ENCODE measurements around the gene RASSF8. TPM values are rescaled to one million over a fixed set of nuclear protein-coding genes. Genes with fewer than 3 reads are reported as not detected.
A peak's percentile ranks its signal among the peaks of the same experiment; 100 is the strongest.

RASSF8 gene
- total and polyA plus RNA-seq, 2 donors (not counting 3 experiments of a cell fraction or from before 2014, with no cell fraction given), result 11.1 to 59.3 TPM

- Histone ChIP-seq H3K4me3 (replicated peaks in 1 of 3; ENCODE audit: insufficient read depth in 1 of 3, low read depth in 1 of 3, low read length in 3 of 3) (no peak overlapping the region), H3K9ac (replicated peaks; ENCODE audit: extremely low read depth, insufficient read depth, low read length) (no peak overlapping the region), H3K27me3 (ENCODE audit: control insufficient read depth in 2 of 2, insufficient read depth in 2 of 2, low read length in 2 of 2) (no peaks in the 10 kb centered on the region), H3K79me2 (ENCODE audit: control insufficient read depth, insufficient read depth, low read length) (peaks cover 86% of the 10 kb centered on the region), H3K36me3 (ENCODE audit: control insufficient read depth in 2 of 2, extremely low read depth in 1 of 2, insufficient read depth in 2 of 2, low read length in 2 of 2) (no peaks in the 10 kb centered on the region), H3K9me1 (replicated peaks; ENCODE audit: control insufficient read depth, extremely low read depth, insufficient read depth, low read length) (peaks cover 2% of the 10 kb centered on the region), H3K4me1 (ENCODE audit: control insufficient read depth, extremely low read depth, insufficient read depth, low read length) (peaks cover 21% of the 10 kb centered on the region), H2AFZ (ENCODE audit: low read depth, low read length) (no peak overlapping the region), H4K20me1 (replicated peaks; ENCODE audit: control insufficient read depth, extremely low read depth, insufficient read depth, low read length) (no peaks in the 10 kb centered on the region), H3K4me2 (ENCODE audit: insufficient read depth, low read length) (no peak overlapping the region), H3K27ac (ENCODE audit: insufficient read depth, low read depth, low read length) (peak overlapping the region; percentile 45), H3K9me3 (replicated peaks; ENCODE audit: control insufficient read depth, insufficient read depth, low read length) (no peaks in the 10 kb centered on the region)
- FAIRE-seq, result no peak
- intact Hi-C loops (cut with micrococcal nuclease) (no loop called here), dilution Hi-C loops (cut with MboI; ENCODE audit: extremely low pct_ligation_motif_present, low sequenced_read_pairs) (no loop called here)
- POLR2A ChIA-PET, result no interaction called here
- BruUV-seq (replicated peaks), result no TSS peak
- no peak for DNase-seq (ENCODE audit: low read depth, low spot score)
- TF ChIP-seq MAX (IDR thresholded peaks at IDR 0.05; ENCODE audit: insufficient read depth, insufficient read length) (no peak), FOS (IDR thresholded peaks at IDR 0.05; ENCODE audit: borderline replicate concordance, insufficient read depth, low read length) (no peak), CTCF (IDR thresholded peaks at IDR 0.05; ENCODE audit: extremely low read depth in 1 of 2, insufficient read depth in 1 of 2, low read depth in 1 of 2, low read length in 2 of 2) (no peak), POLR2A (IDR thresholded peaks at IDR 0.05; ENCODE audit: low read depth, low read length) (no peak), POLR2AphosphoS5 (IDR thresholded peaks at IDR 0.05; ENCODE audit: insufficient read depth, low read depth, low read length) (no peak), EZH2 (IDR thresholded peaks at IDR 0.05; ENCODE audit: borderline replicate concordance, low read depth, low read length, severe bottlenecking) (no peak), JUN (IDR thresholded peaks at IDR 0.05; ENCODE audit: borderline replicate concordance, insufficient read depth, insufficient read length, low read depth) (no peak), GATA2 (IDR thresholded peaks at IDR 0.05; ENCODE audit: insufficient read depth, insufficient read length, low read depth, low read length) (no peak), MYC (IDR thresholded peaks at IDR 0.05; ENCODE audit: low read depth, low read length) (no peak)
- CTCF ChIA-PET, result interaction anchor here (1.4 kb wide), 1 partner anchor 38 kb away, joined by 3 read pairs; no protein-coding TSS in a partner anchor
Observed at GRCh38 chr12:26009593-26009992, 51.1 kb downstream of the RASSF8 start.

Data from endothelial cell of umbilical vein (primary cell).